ENCODE measurements around the gene FNIP2.

- TF ChIP-seq EZH2 (IDR thresholded peaks at IDR 0.05; ENCODE audit: insufficient read depth, low read length) (no peak), CTCF (IDR thresholded peaks at IDR 0.05; ENCODE audit: insufficient read depth, low read depth, low read length) (no peak)
Measured at GRCh38 chr4:158885564-158885963, 116.7 kb downstream of the FNIP2 start.
